H9 (cell line): ENCODE measurements around the gene TGFBR2. TPM values are rescaled to one million over a fixed set of nuclear protein-coding genes. Genes with fewer than 3 reads are reported as not detected.

Experiments used
- DNase-seq: peaks from one replicate; pipeline ENCODE4 v3.0.0-alpha.2; 2017
- H2AFZ ChIP-seq: one replicate; pipeline ENCODE4 v1.6.1; 2013; ENCODE audit warnings: mild to moderate bottlenecking, low read length, control low read depth, moderate library complexity
- H2AK5ac ChIP-seq: 2 replicates; pipeline ENCODE4 v1.6.1; 2013; ENCODE audit warnings: low read length, control low read depth, mixed read lengths; ENCODE audit not compliant: insufficient read length
- H2BK120ac ChIP-seq: one replicate; pipeline ENCODE4 v1.6.1; 2013; ENCODE audit warnings: low read depth, mild to moderate bottlenecking, low read length, control low read depth, inconsistent platforms; ENCODE audit not compliant: poor library complexity, severe bottlenecking
- H2BK12ac ChIP-seq: 2 replicates; pipeline ENCODE4 v1.6.1; 2013; ENCODE audit warnings: low read length, control low read depth, mixed read lengths, low read depth; ENCODE audit not compliant: insufficient read length
- H2BK15ac ChIP-seq: 2 replicates; pipeline ENCODE4 v1.6.1; 2013; ENCODE audit warnings: low read depth, low read length, control low read depth
- H2BK20ac ChIP-seq: one replicate; pipeline ENCODE4 v1.6.1; 2013; ENCODE audit warnings: low read depth, mild to moderate bottlenecking, low read length, control low read depth, inconsistent platforms; ENCODE audit not compliant: poor library complexity, severe bottlenecking
- H2BK5ac ChIP-seq: 2 replicates; pipeline ENCODE4 v1.6.1; 2013; ENCODE audit warnings: low read length, control low read depth, mixed read lengths; ENCODE audit not compliant: insufficient read length
- H3K14ac ChIP-seq: 2 replicates; pipeline ENCODE4 v1.6.1; 2013; ENCODE audit warnings: low read length, control low read depth; ENCODE audit not compliant: insufficient read depth
- H3K18ac ChIP-seq: 2 replicates; pipeline ENCODE4 v1.6.1; 2013; ENCODE audit warnings: low read depth, mild to moderate bottlenecking, mixed read lengths, low read length, control low read depth; ENCODE audit not compliant: insufficient read length
- H3K23ac ChIP-seq: 2 replicates; pipeline ENCODE4 v1.6.1; 2013; ENCODE audit warnings: low read length, control low read depth, mixed read lengths, low read depth; ENCODE audit not compliant: insufficient read length
- H3K23me2 ChIP-seq: 2 replicates; pipeline ENCODE4 v1.6.1; 2013; ENCODE audit warnings: low read depth, mild to moderate bottlenecking, mixed read lengths, low read length, control low read depth; ENCODE audit not compliant: insufficient read length, poor library complexity, severe bottlenecking
- H3K27ac ChIP-seq: 2 replicates; pipeline ENCODE4 v1.5.1; 2013; ENCODE audit warnings: low read length, control low read depth, mixed read lengths, low read depth; ENCODE audit not compliant: insufficient read length
- H3K27me3 ChIP-seq: 2 replicates; pipeline ENCODE4 v1.6.1; 2013; ENCODE audit warnings: low read length, control low read depth, inconsistent platforms; ENCODE audit not compliant: insufficient read depth
- H3K4ac ChIP-seq: 2 replicates; pipeline ENCODE4 v1.6.1; 2013; ENCODE audit warnings: low read depth, mild to moderate bottlenecking, control low read depth, inconsistent platforms, low read length, moderate library complexity
- H3K4me1 ChIP-seq: 2 replicates; pipeline ENCODE4 v1.6.1; 2013; ENCODE audit warnings: low read length, control low read depth, inconsistent platforms; ENCODE audit not compliant: insufficient read depth
- H3K4me2 ChIP-seq: 2 replicates; pipeline ENCODE4 v1.6.1; 2013; ENCODE audit warnings: low read length, control low read depth, mixed read lengths; ENCODE audit not compliant: insufficient read length, insufficient read depth
- H3K56ac ChIP-seq: 2 replicates; pipeline ENCODE4 v1.6.1; 2013; ENCODE audit warnings: low read depth, mild to moderate bottlenecking, mixed read lengths, low read length, control low read depth; ENCODE audit not compliant: insufficient read length
- H3K79me1 ChIP-seq: 2 replicates; pipeline ENCODE4 v1.6.1; 2013; ENCODE audit warnings: low read depth, mild to moderate bottlenecking, moderate library complexity, low read length, control low read depth, inconsistent platforms; ENCODE audit not compliant: insufficient read depth, poor library complexity, severe bottlenecking
- H3K79me2 ChIP-seq: 2 replicates; pipeline ENCODE4 v1.6.1; 2013; ENCODE audit warnings: low read length, control low read depth, inconsistent platforms; ENCODE audit not compliant: insufficient read depth
- H3K9ac ChIP-seq: 2 replicates; pipeline ENCODE4 v1.6.1; 2013; ENCODE audit warnings: low read length, control low read depth, mixed read lengths; ENCODE audit not compliant: insufficient read length; ENCODE audit errors: extremely low read depth
- H3K9me3 ChIP-seq: one replicate; pipeline ENCODE4 v1.6.1; 2013; ENCODE audit warnings: low read depth, low read length, inconsistent platforms; ENCODE audit not compliant: control insufficient read depth
- H3T11ph ChIP-seq: one replicate; pipeline ENCODE4 v1.6.1; 2013; ENCODE audit warnings: mild to moderate bottlenecking, low read length, control low read depth, inconsistent platforms
- H4K20me1 ChIP-seq: one replicate; pipeline ENCODE4 v1.6.1; 2013; ENCODE audit not compliant: control insufficient read depth, insufficient read length, insufficient read depth
- H4K5ac ChIP-seq: 2 replicates; pipeline ENCODE4 v1.6.1; 2013; ENCODE audit warnings: low read depth, mild to moderate bottlenecking, mixed read lengths, low read length, control low read depth; ENCODE audit not compliant: insufficient read length
- H4K8ac ChIP-seq: replicated peaks from 2 replicates; pipeline ENCODE4 v1.6.1; 2013; ENCODE audit warnings: low read length, control low read depth, mixed read lengths, low read depth; ENCODE audit not compliant: insufficient read length
- H4K91ac ChIP-seq: 2 replicates; pipeline ENCODE4 v1.6.1; 2013; ENCODE audit warnings: low read depth, mild to moderate bottlenecking, moderate library complexity, mixed read lengths, low read length, control low read depth; ENCODE audit not compliant: insufficient read length
- H3K27ac Mint-ChIP-seq, 3 experiments: 2 replicates in 2 of 3; 3 replicates in 1 of 3; pipeline ENCODE4 v1.8.0; 2020 to 2021; ENCODE audit warnings: mixed read lengths in 3 of 3, mild to moderate bottlenecking in 1 of 3, moderate library complexity in 1 of 3
- H3K27me3 Mint-ChIP-seq: 2 replicates; pipeline ENCODE4 v1.8.0; 2021; ENCODE audit warnings: low read depth, mild to moderate bottlenecking, moderate library complexity, mixed read lengths
- H3K36me3 Mint-ChIP-seq, 3 experiments: 2 replicates in 2 of 3; 3 replicates in 1 of 3; pipeline ENCODE4 v1.8.0; 2020 to 2021; ENCODE audit warnings: low read depth in 3 of 3, mixed read lengths in 3 of 3; ENCODE audit not compliant: insufficient read depth in 1 of 3
- H3K4me1 Mint-ChIP-seq, 2 experiments: 2 replicates each; pipeline ENCODE4 v1.8.0; 2020; ENCODE audit warnings: mixed read lengths in 2 of 2
- H3K4me3 Mint-ChIP-seq, 2 experiments: 2 replicates in 1 of 2; 3 replicates in 1 of 2; pipeline ENCODE4 v1.8.0; 2020 to 2021; ENCODE audit warnings: mild to moderate bottlenecking in 2 of 2, mixed read lengths in 2 of 2, moderate library complexity in 1 of 2
- H3K9me3 Mint-ChIP-seq, 2 experiments: 2 replicates in 1 of 2; 3 replicates in 1 of 2; pipeline ENCODE4 v1.8.0; 2020; ENCODE audit warnings: mild to moderate bottlenecking in 2 of 2, mixed read lengths in 2 of 2, moderate library complexity in 1 of 2
- CTCF ChIP-seq: fragments of 200-600 bp; sonication (generic); conservative IDR thresholded peaks from 3 replicates; pipeline ENCODE4 v1.8.0; 2021; ENCODE audit warnings: antibody characterized with exemption, mild to moderate bottlenecking
- WGBS: extraction: QIAGEN DNeasy Blood & Tissue Kit; methylation state at CpG from one replicate; pipeline ENCODE4 v1.1.7; 2013; ENCODE audit warnings: missing lambda C conversion rate, low lambda C conversion rate, mixed read lengths; ENCODE audit not compliant: insufficient read length; ENCODE audit errors: extremely low coverage; 5-methylcytosine and 5-hydroxymethylcytosine counted together
- total RNA-seq: library from RNA; stranded (reverse); gene quantifications from 2 replicates; pipeline ENCODE4 v1.2.1, GENCODE V29; 2021

Gene TGFBR2
- total RNA-seq, 1 experiment from 2014 or later = 10.6 TPM

DNA sequence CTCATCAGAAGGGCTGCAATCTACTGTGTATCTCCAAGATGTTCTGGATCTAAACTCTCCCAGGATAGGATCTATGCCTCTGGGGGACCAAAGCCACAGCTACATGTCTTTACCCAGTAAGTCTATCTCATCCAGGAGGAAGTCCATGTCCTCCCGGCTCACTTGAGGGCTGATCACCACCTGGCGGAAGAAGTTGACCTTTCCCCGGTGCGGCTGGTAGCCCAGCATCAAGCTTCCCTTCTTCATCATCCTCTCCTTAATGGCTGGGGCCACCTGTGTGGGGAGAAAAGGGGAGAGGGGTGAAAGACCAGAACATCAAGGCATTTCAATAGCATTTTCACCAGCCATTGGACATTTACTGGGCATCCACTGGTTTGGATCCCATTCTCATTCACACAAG, 121.7 kb downstream of the TGFBR2 start:
- no peaks in the 10 kb centered on the region for H3K9me3 Mint-ChIP-seq
- H3K79me2 ChIP-seq = no peaks in the 10 kb centered on the region
- no peaks in the 10 kb centered on the region; the same call in 1 of the 2 replicates for H3K4me1 ChIP-seq
- no peak overlapping the region for H4K5ac ChIP-seq
- no peak overlapping the region for H2BK20ac ChIP-seq
- no peak overlapping the region for H3T11ph ChIP-seq
- H3K56ac ChIP-seq = no peak overlapping the region
- H3K18ac ChIP-seq = no peak overlapping the region
- H2BK120ac ChIP-seq = no peak overlapping the region
- H3K36me3 Mint-ChIP-seq = no peaks in the 10 kb centered on the region
- H3K27me3 Mint-ChIP-seq = no peaks in the 10 kb centered on the region
- no peak overlapping the region for H3K27ac ChIP-seq
- no peak overlapping the region for H3K4me2 ChIP-seq
- no peak overlapping the region for H4K8ac ChIP-seq
- H2BK5ac ChIP-seq = no peak overlapping the region
- no peaks in the 10 kb centered on the region for H3K79me1 ChIP-seq
- no peak overlapping the region for H3K4me3 Mint-ChIP-seq
- peaks cover 0 to 3% of the 10 kb centered on the region in 2 experiments; a peak in 1 of 4 replicates for H3K4me1 Mint-ChIP-seq
- TF ChIP-seq CTCF = no peak
- no peaks in the 10 kb centered on the region for H3K9me3 ChIP-seq
- H3K23me2 ChIP-seq = no peaks in the 10 kb centered on the region
- H2AK5ac ChIP-seq = no peak overlapping the region
- no peak overlapping the region for H3K9ac ChIP-seq
- no peak overlapping the region for H4K91ac ChIP-seq
- H3K27ac Mint-ChIP-seq = peak overlapping the region in 1 of 3 experiments; percentile 34; a peak in 1 of 7 replicates
- no peak overlapping the region for H2AFZ ChIP-seq
- no peak for DNase-seq
- H2BK15ac ChIP-seq = no peak overlapping the region
- no peaks in the 10 kb centered on the region for H3K27me3 ChIP-seq
- H2BK12ac ChIP-seq = no peak overlapping the region
- H3K4ac ChIP-seq = no peak overlapping the region
- no CpG with 5 or more reads among the region's 4 CpGs for WGBS
- no peak overlapping the region for H3K23ac ChIP-seq
- no peaks in the 10 kb centered on the region for H4K20me1 ChIP-seq
- H3K14ac ChIP-seq = no peak overlapping the region
